Measurements from ENCODE around the gene VDR. TPM values are rescaled to one million over a fixed set of nuclear protein-coding genes. Genes with fewer than 3 reads are reported as not detected.
"Not testable (repeated sequence)": the region's sequence is repeated elsewhere in the genome, so short reads cannot be mapped to it uniquely, and the experiment has no call there.

VDR gene
- total RNA-seq, 1 experiment from 2014 or later, result 22.3 TPM

DNA sequence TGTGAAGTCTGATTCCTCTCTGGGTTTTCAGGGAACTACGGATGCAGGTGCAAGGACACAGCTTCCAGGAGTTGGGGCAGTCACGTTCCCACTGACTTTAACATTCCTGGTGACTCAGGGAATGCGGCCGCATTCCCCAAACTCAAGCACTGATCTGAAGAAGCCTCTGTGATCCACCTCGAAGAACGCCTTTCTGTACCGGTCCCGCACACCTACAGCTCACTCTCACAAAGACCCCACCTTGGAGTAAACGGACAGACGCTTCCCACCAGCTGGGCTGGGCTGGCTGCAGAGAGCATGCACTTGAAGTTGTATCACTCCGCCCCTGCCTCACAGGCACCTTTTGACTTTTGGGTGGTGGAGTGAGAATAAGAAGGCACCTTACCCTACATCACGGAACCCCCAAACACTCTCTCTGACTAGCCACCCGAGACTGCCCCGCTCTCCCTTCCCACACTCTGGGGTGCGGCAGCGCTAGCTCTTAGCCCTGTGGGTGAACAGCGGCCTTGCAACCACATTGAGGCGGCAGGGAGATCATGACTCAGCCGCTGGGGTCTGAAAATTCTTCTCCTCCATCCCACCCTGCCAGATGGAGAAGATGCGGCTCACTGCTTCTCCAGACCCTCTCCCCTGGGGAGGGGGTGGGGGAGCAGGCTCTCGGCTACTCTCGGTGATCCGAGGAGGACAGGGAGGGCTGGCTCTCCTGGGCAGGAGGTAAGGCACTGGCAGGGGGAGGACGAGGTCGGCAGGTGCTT lies 61.4 kb downstream of the VDR start:
- POLR2A ChIA-PET, result interaction anchor here (1.1 kb wide), 1 partner anchor 137 kb away, joined by 3 read pairs; the partner anchor contains the start of gene RPAP3
- TF ChIP-seq, protein P1, sequence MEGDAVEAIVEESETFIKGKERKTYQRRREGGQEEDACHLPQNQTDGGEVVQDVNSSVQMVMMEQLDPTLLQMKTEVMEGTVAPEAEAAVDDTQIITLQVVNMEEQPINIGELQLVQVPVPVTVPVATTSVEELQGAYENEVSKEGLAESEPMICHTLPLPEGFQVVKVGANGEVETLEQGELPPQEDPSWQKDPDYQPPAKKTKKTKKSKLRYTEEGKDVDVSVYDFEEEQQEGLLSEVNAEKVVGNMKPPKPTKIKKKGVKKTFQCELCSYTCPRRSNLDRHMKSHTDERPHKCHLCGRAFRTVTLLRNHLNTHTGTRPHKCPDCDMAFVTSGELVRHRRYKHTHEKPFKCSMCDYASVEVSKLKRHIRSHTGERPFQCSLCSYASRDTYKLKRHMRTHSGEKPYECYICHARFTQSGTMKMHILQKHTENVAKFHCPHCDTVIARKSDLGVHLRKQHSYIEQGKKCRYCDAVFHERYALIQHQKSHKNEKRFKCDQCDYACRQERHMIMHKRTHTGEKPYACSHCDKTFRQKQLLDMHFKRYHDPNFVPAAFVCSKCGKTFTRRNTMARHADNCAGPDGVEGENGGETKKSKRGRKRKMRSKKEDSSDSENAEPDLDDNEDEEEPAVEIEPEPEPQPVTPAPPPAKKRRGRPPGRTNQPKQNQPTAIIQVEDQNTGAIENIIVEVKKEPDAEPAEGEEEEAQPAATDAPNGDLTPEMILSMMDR (IDR thresholded peaks at IDR 0.05; ENCODE audit: unreplicated experiment), result no peak
- Mint-ChIP-seq H3K4me3 (ENCODE audit: unreplicated experiment) (no peak overlapping the region), H3K4me1 (ENCODE audit: insufficient read depth, unreplicated experiment) (peaks cover 15% of the 10 kb centered on the region), H3K36me3 (ENCODE audit: insufficient read depth, unreplicated experiment) (peaks cover 35% of the 10 kb centered on the region), H3K27me3 (ENCODE audit: insufficient read depth, unreplicated experiment) (no peaks in the 10 kb centered on the region), H3K9me3 (ENCODE audit: unreplicated experiment) (no peaks in the 10 kb centered on the region), H3K27ac (ENCODE audit: low read depth, unreplicated experiment) (no peak overlapping the region)
- CTCF ChIA-PET, result interaction anchor here (0.5 to 19.9 kb wide), 6 partner anchors 9 to 153 kb away, joined by 3 to 622 read pairs (median 50); partner anchors contain the start of gene SLC48A1
- no TSS peak for BruUV-seq (replicated peaks)
- DNase-seq (ENCODE audit: unreplicated experiment), result no peak
- intact Hi-C loops (cut with micrococcal nuclease), result no loop called here

DNA sequence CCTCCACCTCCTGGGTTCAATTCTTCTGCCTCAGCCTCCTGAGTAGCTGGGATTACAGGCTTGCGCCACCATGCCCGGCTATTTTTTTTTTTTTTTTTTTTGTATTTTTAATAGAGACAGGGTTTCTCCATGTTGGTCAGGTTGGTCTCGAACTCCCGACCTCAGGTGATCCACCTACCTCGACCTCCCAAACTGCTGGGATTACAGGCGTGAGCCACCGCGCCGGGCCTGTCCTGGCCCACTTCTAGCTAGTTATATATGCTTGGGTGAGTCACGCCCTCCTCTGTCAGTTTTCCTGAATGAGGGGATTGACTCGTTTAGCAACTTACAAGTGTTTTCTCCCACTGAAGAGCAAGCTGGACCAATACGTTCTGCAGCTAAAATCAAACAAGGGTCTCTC lies 62.3 kb downstream of the VDR start:
- intact Hi-C loops (cut with micrococcal nuclease); H3K4me3 Mint-ChIP-seq (ENCODE audit: unreplicated experiment); H3K27me3 Mint-ChIP-seq (ENCODE audit: insufficient read depth, unreplicated experiment); BruUV-seq (replicated peaks); DNase-seq (ENCODE audit: unreplicated experiment); H3K27ac Mint-ChIP-seq (ENCODE audit: low read depth, unreplicated experiment); H3K9me3 Mint-ChIP-seq (ENCODE audit: unreplicated experiment): not testable (repeated sequence)
- peaks cover 19% of the 10 kb centered on the region for H3K4me1 Mint-ChIP-seq (ENCODE audit: insufficient read depth, unreplicated experiment)
- CTCF ChIA-PET, result interaction anchor here (0.5 to 19.9 kb wide), 7 partner anchors 9 to 118 kb away, joined by 3 to 622 read pairs (median 4); partner anchors contain the start of gene SLC48A1
- POLR2A ChIA-PET, result interaction anchor here (1.1 kb wide), 1 partner anchor 136 kb away, joined by 3 read pairs; the partner anchor contains the start of gene RPAP3
- peaks cover 33% of the 10 kb centered on the region for H3K36me3 Mint-ChIP-seq (ENCODE audit: insufficient read depth, unreplicated experiment)

DNA sequence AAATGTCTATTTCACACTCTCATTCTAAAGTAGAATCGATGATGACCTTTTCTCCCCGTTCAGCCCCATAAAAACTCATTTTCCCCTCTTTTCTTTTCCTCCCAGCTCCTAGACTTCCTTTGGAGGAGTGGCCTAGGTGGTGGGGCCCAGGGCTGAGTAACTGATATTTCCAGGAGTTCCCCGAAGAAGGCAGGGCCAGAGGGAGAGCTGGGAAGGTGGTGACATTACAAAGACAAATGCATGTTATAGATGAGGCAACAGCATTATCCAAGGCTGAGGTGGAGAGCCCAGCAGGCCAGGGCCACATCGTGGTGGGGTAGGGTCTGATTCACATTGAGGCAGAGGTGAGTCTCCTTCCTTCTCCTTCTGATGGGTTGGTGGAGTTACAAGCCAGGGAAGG lies 62.9 kb downstream of the VDR start:
- no TSS peak for BruUV-seq (replicated peaks)
- H3K27me3 Mint-ChIP-seq (ENCODE audit: insufficient read depth, unreplicated experiment), result no peaks in the 10 kb centered on the region
- no peak for DNase-seq (ENCODE audit: unreplicated experiment)
- H3K9me3 Mint-ChIP-seq (ENCODE audit: unreplicated experiment), result no peaks in the 10 kb centered on the region
- ChIA-PET POLR2A (interaction anchor here (0.6 to 6.2 kb wide), 7 partner anchors 13 to 136 kb away, joined by 3 to 35 read pairs (median 3); partner anchors contain the start of gene RPAP3), CTCF (interaction anchor here (0.5 to 19.9 kb wide), 7 partner anchors 14 to 127 kb away, joined by 3 to 622 read pairs (median 50); partner anchors contain the start of genes SLC48A1 and VDR)
- peaks cover 21% of the 10 kb centered on the region for H3K4me1 Mint-ChIP-seq (ENCODE audit: insufficient read depth, unreplicated experiment)
- TF ChIP-seq, protein P1 (IDR thresholded peaks at IDR 0.05; ENCODE audit: unreplicated experiment), result no peak
- H3K27ac Mint-ChIP-seq (ENCODE audit: low read depth, unreplicated experiment), result no peak overlapping the region
- H3K4me3 Mint-ChIP-seq (ENCODE audit: unreplicated experiment), result no peak overlapping the region
- intact Hi-C loops (cut with micrococcal nuclease), result no loop called here
- peaks cover 30% of the 10 kb centered on the region for H3K36me3 Mint-ChIP-seq (ENCODE audit: insufficient read depth, unreplicated experiment)

GRCh38 chr12:47841501-47841900 lies 63.3 kb downstream of the VDR start:
- H3K27me3 Mint-ChIP-seq (ENCODE audit: insufficient read depth, unreplicated experiment), result no peaks in the 10 kb centered on the region
- ChIA-PET CTCF (interaction anchor here (0.6 to 19.9 kb wide), 8 partner anchors 13 to 126 kb away, joined by 3 to 622 read pairs (median 28); partner anchors contain the start of genes RAPGEF3, SLC48A1 and VDR), POLR2A (interaction anchor here (0.6 to 6.2 kb wide), 7 partner anchors 10 to 98 kb away, joined by 3 to 35 read pairs (median 3); no protein-coding TSS in a partner anchor)
- no peaks in the 10 kb centered on the region for H3K9me3 Mint-ChIP-seq (ENCODE audit: unreplicated experiment)
- DNase-seq (ENCODE audit: unreplicated experiment), result no peak
- no peak overlapping the region for H3K4me3 Mint-ChIP-seq (ENCODE audit: unreplicated experiment)
- H3K4me1 Mint-ChIP-seq (ENCODE audit: insufficient read depth, unreplicated experiment), result peaks cover 21% of the 10 kb centered on the region
- intact Hi-C loops (cut with micrococcal nuclease), result no loop called here
- TSS peak; percentile 18 for BruUV-seq (replicated peaks)
- TF ChIP-seq, protein P1 (IDR thresholded peaks at IDR 0.05; ENCODE audit: unreplicated experiment), result no peak
- H3K36me3 Mint-ChIP-seq (ENCODE audit: insufficient read depth, unreplicated experiment), result peaks cover 26% of the 10 kb centered on the region
- H3K27ac Mint-ChIP-seq (ENCODE audit: low read depth, unreplicated experiment), result no peak overlapping the region
